Mesenchymal stem cell (in vitro differentiated cells and primary cell): ENCODE results near the gene STMN3.

ENCODE experiments used
- DNase-seq: peaks from one replicate; pipeline ENCODE4 v3.0.0-alpha.2; 2013
- H2AFZ ChIP-seq: one replicate; pipeline ENCODE4 v1.6.1; 2013; ENCODE audit warnings: low read depth, mild to moderate bottlenecking, control low read depth, inconsistent platforms, low read length, moderate library complexity
- H2AK5ac ChIP-seq: 2 replicates; pipeline ENCODE4 v1.6.1; 2013; ENCODE audit warnings: low read length, moderate library complexity, mild to moderate bottlenecking, inconsistent platforms; ENCODE audit not compliant: severe bottlenecking
- H2BK120ac ChIP-seq: one replicate; pipeline ENCODE4 v1.6.1; 2013; ENCODE audit warnings: low read depth, mild to moderate bottlenecking, inconsistent platforms, low read length, moderate library complexity
- H2BK12ac ChIP-seq, 2 experiments: one replicate each; pipeline ENCODE4 v1.6.1; 2013; ENCODE audit warnings: inconsistent platforms in 2 of 2, low read length in 2 of 2, mild to moderate bottlenecking in 2 of 2, moderate library complexity in 2 of 2, control low read depth in 1 of 2
- H2BK15ac ChIP-seq: one replicate; pipeline ENCODE4 v1.6.1; 2013; ENCODE audit warnings: mild to moderate bottlenecking, low read depth, inconsistent platforms; ENCODE audit not compliant: poor library complexity, severe bottlenecking
- H2BK5ac ChIP-seq: 2 replicates; pipeline ENCODE4 v1.6.1; 2013; ENCODE audit warnings: low read depth, mild to moderate bottlenecking, low read length, control low read depth, inconsistent platforms; ENCODE audit not compliant: poor library complexity, severe bottlenecking
- H3K14ac ChIP-seq, 2 experiments: one replicate each; pipeline ENCODE4 v1.6.1; 2013; ENCODE audit warnings: inconsistent platforms in 2 of 2, low read length in 2 of 2, control low read depth in 1 of 2, mild to moderate bottlenecking in 1 of 2, moderate library complexity in 1 of 2
- H3K18ac ChIP-seq, 2 experiments: one replicate each; pipeline ENCODE4 v1.6.1; 2013; ENCODE audit warnings: inconsistent platforms in 2 of 2, low read length in 2 of 2, control low read depth in 1 of 2, low read depth in 1 of 2, mild to moderate bottlenecking in 1 of 2
- H3K23ac ChIP-seq, 2 experiments: one replicate each; pipeline ENCODE4 v1.6.1; 2013; ENCODE audit warnings: inconsistent platforms in 2 of 2, low read length in 2 of 2, mild to moderate bottlenecking in 2 of 2, moderate library complexity in 2 of 2, control low read depth in 1 of 2
- H3K27ac ChIP-seq: 2 replicates; pipeline ENCODE4 v1.5.1; 2013; ENCODE audit warnings: mild to moderate bottlenecking, moderate library complexity, low read length, control low read depth, inconsistent platforms; ENCODE audit not compliant: poor library complexity, severe bottlenecking
- H3K27me3 ChIP-seq, 2 experiments: 2 replicates each; pipeline versions ENCODE4 v1.6.1 to v1.7.0; 2013; ENCODE audit warnings: low read length in 2 of 2, mild to moderate bottlenecking in 2 of 2, moderate library complexity in 2 of 2, control low read depth in 1 of 2, inconsistent platforms in 1 of 2; ENCODE audit not compliant: control insufficient read depth in 1 of 2, insufficient read depth in 1 of 2
- H3K36me3 ChIP-seq, 2 experiments: 2 replicates each; pipeline versions ENCODE4 v1.6.1 to v1.7.0; 2013; ENCODE audit warnings: low read length in 2 of 2, control low read depth in 1 of 2, inconsistent platforms in 1 of 2, low read depth in 1 of 2, mild to moderate bottlenecking in 1 of 2; ENCODE audit not compliant: insufficient read depth in 2 of 2, control insufficient read depth in 1 of 2
- H3K4ac ChIP-seq, 2 experiments: one replicate each; pipeline ENCODE4 v1.6.1; 2013; ENCODE audit warnings: inconsistent platforms in 2 of 2, low read length in 2 of 2, mild to moderate bottlenecking in 2 of 2, moderate library complexity in 2 of 2, control low read depth in 1 of 2, low read depth in 1 of 2
- H3K4me1 ChIP-seq: 2 replicates; pipeline ENCODE4 v1.6.1; 2013; ENCODE audit warnings: low read depth, low read length, control low read depth; ENCODE audit not compliant: control insufficient read depth, insufficient read depth
- H3K4me2 ChIP-seq: 2 replicates; pipeline ENCODE4 v1.6.1; 2013; ENCODE audit warnings: low read length, mild to moderate bottlenecking, inconsistent platforms; ENCODE audit not compliant: poor library complexity, severe bottlenecking
- H3K4me3 ChIP-seq, 2 experiments: 2 replicates each; pipeline versions ENCODE4 v1.5.1 to v1.7.0; 2013; ENCODE audit warnings: low read length in 2 of 2, mild to moderate bottlenecking in 2 of 2, control low read depth in 1 of 2, low read depth in 1 of 2; ENCODE audit not compliant: insufficient read depth in 1 of 2
- H3K79me1 ChIP-seq: replicated peaks from 2 replicates; pipeline ENCODE4 v1.6.1; 2013; ENCODE audit warnings: mild to moderate bottlenecking, control low read depth, low read length, inconsistent platforms; ENCODE audit not compliant: poor library complexity, severe bottlenecking
- H3K9ac ChIP-seq: 2 replicates; pipeline ENCODE4 v1.7.0; 2013; ENCODE audit warnings: mild to moderate bottlenecking, low read length, moderate library complexity
- H3K9me3 ChIP-seq: 2 replicates; pipeline ENCODE4 v1.7.0; 2013; ENCODE audit warnings: mild to moderate bottlenecking, low read length; ENCODE audit not compliant: control insufficient read depth
- H4K8ac ChIP-seq: one replicate; pipeline ENCODE4 v1.6.1; 2013; ENCODE audit warnings: inconsistent platforms, mild to moderate bottlenecking, low read length, moderate library complexity
- H4K91ac ChIP-seq: one replicate; pipeline ENCODE4 v1.6.1; 2013; ENCODE audit warnings: mild to moderate bottlenecking, low read length, inconsistent platforms
- WGBS: methylation state at CpG from one replicate; pipeline ENCODE4 v1.1.7; 2013; ENCODE audit warnings: mixed read lengths; 5-methylcytosine and 5-hydroxymethylcytosine counted together

STMN3 gene

GRCh38 chr20:63664861-63665594, 11.8 kb upstream of the STMN3 start:
- Histone ChIP-seq H3K23ac (no peak overlapping the region), H2BK120ac (no peak overlapping the region), H2AFZ (no peak overlapping the region), H3K27ac (no peak overlapping the region), H3K4me2 (no peak overlapping the region), H4K91ac (no peak overlapping the region), H3K4ac (no peak overlapping the region), H3K18ac (no peak overlapping the region), H3K14ac (no peak overlapping the region), H3K27me3 (no peaks in the 10 kb centered on the region), H2BK15ac (no peak overlapping the region), H3K4me1 (no peaks in the 10 kb centered on the region), H3K9me3 (no peaks in the 10 kb centered on the region), H2BK12ac (no peak overlapping the region), H3K4me3 (no peak overlapping the region), H2BK5ac (no peak overlapping the region), H3K9ac (peak overlapping the region; percentile 9), H4K8ac (no peak overlapping the region), H3K36me3 (peaks cover 79 to 83% of the 10 kb centered on the region in 2 experiments), H2AK5ac (no peak overlapping the region), H3K79me1 (peaks cover 55% of the 10 kb centered on the region)
- no peak for DNase-seq
- WGBS, result 96% methylated on average over 18 of the region's 18 CpGs

DNA sequence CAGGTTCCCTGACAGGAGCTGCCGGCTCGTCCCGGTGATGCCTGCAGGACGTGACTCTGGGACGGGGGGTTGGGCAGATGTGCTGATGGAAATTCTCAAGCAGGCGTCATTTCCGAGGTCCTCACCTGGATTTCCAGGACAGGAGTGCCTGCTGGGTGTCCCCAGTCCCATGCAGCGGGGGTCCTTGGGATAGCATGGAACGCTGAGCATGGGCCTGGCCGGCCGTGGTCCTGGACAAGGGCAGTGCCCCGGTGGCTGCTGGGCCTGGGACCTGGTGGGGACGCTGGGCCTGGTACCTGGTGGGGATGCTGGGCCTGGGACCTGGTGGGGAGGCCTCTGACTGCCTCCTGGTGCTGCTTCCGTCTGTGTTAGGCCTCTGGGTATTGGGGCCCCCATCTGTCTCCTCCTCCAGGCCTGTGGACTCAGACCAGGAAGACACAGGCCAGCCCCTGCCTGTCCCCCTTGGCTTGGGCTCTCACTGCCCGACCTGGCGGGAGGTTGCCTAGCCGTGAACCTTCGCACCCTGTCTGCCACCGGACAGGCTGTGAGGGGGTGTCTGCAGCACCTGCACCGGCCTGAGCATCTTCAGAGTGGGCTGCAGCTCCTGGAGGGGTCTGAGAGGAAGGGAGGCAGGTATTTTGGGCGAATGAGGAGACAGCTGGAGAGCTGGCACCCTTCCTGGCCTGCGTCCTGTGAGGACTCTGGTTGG, 11.1 kb upstream of the STMN3 start:
- Histone ChIP-seq H3K14ac (no peak overlapping the region), H2BK5ac (no peak overlapping the region), H3K27ac (no peak overlapping the region), H3K79me1 (peaks cover 58% of the 10 kb centered on the region), H4K8ac (no peak overlapping the region), H3K36me3 (peaks cover 76 to 83% of the 10 kb centered on the region in 2 experiments), H3K27me3 (no peaks in the 10 kb centered on the region), H2BK12ac (peak overlapping the region in 1 of 2 experiments; percentile 12), H4K91ac (no peak overlapping the region), H3K23ac (no peak overlapping the region), H3K4me2 (no peak overlapping the region), H3K4me1 (peaks cover 2% of the 10 kb centered on the region), H2AFZ (no peak overlapping the region), H2BK120ac (no peak overlapping the region), H3K4ac (no peak overlapping the region), H3K18ac (no peak overlapping the region), H2AK5ac (no peak overlapping the region), H3K9me3 (no peaks in the 10 kb centered on the region), H3K4me3 (no peak overlapping the region), H2BK15ac (no peak overlapping the region), H3K9ac (no peak overlapping the region)
- WGBS, result 96% methylated on average over 22 of the region's 22 CpGs
- DNase-seq, result no peak

GRCh38 chr20:63663332-63664066, 10.3 kb upstream of the STMN3 start:
- peaks cover 7% of the 10 kb centered on the region for H3K4me1 ChIP-seq
- 96% methylated on average over 26 of the region's 26 CpGs for WGBS
- peaks cover 68 to 78% of the 10 kb centered on the region in 2 experiments for H3K36me3 ChIP-seq

DNA sequence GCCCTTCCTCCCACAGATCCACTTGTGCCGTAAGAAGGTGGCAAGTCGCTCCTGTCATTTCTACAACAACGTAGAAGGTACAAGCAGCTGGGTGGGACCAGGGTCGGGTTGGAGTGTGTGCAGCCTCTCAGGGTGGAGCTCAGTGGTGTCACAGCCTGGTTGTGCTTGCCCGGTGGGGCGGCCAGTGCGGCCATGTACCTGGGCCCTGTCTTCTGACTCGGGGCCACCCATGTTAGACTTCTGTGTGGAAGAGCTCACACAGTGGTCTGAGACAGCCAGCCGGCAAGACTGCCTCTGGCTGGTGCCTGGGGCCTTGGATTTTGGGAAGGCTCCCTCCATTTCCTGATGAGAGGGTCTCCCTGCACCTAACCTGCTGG, 9.6 kb upstream of the STMN3 start:
- Histone ChIP-seq H2BK15ac (no peak overlapping the region), H2BK120ac (no peak overlapping the region), H3K9ac (no peak overlapping the region), H3K4me3 (no peak overlapping the region), H3K36me3 (peaks cover 61 to 71% of the 10 kb centered on the region in 2 experiments), H3K27me3 (no peaks in the 10 kb centered on the region), H3K4me1 (peaks cover 9% of the 10 kb centered on the region), H2BK12ac (no peak overlapping the region), H3K23ac (no peak overlapping the region), H3K4ac (no peak overlapping the region), H3K9me3 (no peaks in the 10 kb centered on the region), H2AFZ (no peak overlapping the region), H3K79me1 (peaks cover 60% of the 10 kb centered on the region), H3K4me2 (no peak overlapping the region), H3K27ac (no peak overlapping the region), H4K91ac (no peak overlapping the region), H2AK5ac (no peak overlapping the region), H4K8ac (no peak overlapping the region), H3K18ac (no peak overlapping the region), H3K14ac (no peak overlapping the region), H2BK5ac (no peak overlapping the region)
- WGBS, result 93% methylated on average over 9 of the region's 9 CpGs
- no peak for DNase-seq

More at GRCh38 chr20:63663332-63664066, 10.3 kb upstream of the STMN3 start:
- Histone ChIP-seq H3K4ac (no peak overlapping the region), H2BK5ac (no peak overlapping the region), H2BK15ac (no peak overlapping the region), H3K18ac (no peak overlapping the region), H3K27ac (no peak overlapping the region), H4K91ac (no peak overlapping the region), H4K8ac (no peak overlapping the region), H2AK5ac (no peak overlapping the region), H3K14ac (no peak overlapping the region), H3K27me3 (no peaks in the 10 kb centered on the region), H2BK120ac (no peak overlapping the region), H2BK12ac (no peak overlapping the region), H3K9me3 (no peaks in the 10 kb centered on the region), H2AFZ (no peak overlapping the region), H3K4me3 (no peak overlapping the region), H3K4me2 (no peak overlapping the region), H3K9ac (no peak overlapping the region), H3K79me1 (peaks cover 60% of the 10 kb centered on the region), H3K23ac (no peak overlapping the region)
- DNase-seq, result no peak
